GM12878 (cell line): ENCODE data around the gene ANKRD55. TPM values are rescaled to one million over a fixed set of nuclear protein-coding genes. Genes with fewer than 3 reads are reported as not detected.

Source experiments
- ATAC-seq: fragments of 200-7000 bp; cut with Tn5 transposase; 3 replicates; pipeline ENCODE4 v1.9.1; 2020; ENCODE audit warnings: mild to moderate bottlenecking, moderate library complexity
- BruUV-seq: library from RNA; stranded (reverse); fragments of 400-500 nt; replicated peaks from 2 replicates; lab custom pipeline; 2021; lab: Mats Ljungman, UMichigan
- CTCF ChIA-PET: fragments of 300-600 bp; sonication (Branson Sonifier 250); formaldehyde crosslinking; extraction: SDS; loops from one replicate; lab custom pipeline; 2021; ENCODE audit warnings: inconsistent platforms; lab: Yijun Ruan, JAX
- POLR2A ChIA-PET: fragments of 350-600 bp; formaldehyde crosslinking; extraction: SDS; loops from one replicate; lab custom pipeline; 2021; ENCODE audit warnings: inconsistent platforms; lab: Charles Lee
- RAD21 ChIA-PET: fragments of 300-600 bp; sonication (Branson Sonifier 250); formaldehyde crosslinking; loops from one replicate; lab custom pipeline; 2023; ENCODE audit warnings: antibody characterized with exemption; ENCODE audit not compliant: unreplicated experiment; lab: Charles Lee
- SMC1A ChIA-PET: fragments of 300-600 bp; sonication (Branson Sonifier 250); formaldehyde crosslinking; loops from one replicate; lab custom pipeline; 2023; ENCODE audit not compliant: unreplicated experiment, uncharacterized antibody; lab: Charles Lee
- DNase-seq: peaks from one replicate; pipeline ENCODE4 v3.0.0-alpha.2; 2011; ENCODE audit warnings: low read depth, low spot score
- FAIRE-seq: peaks from 3 replicates; lab custom pipeline; 2011; peaks lifted over from hg19 to GRCh38; lab: Jason Lieb, UNC
- H2AFZ ChIP-seq: 2 replicates; pipeline ENCODE4 v1.6.0; 2011; ENCODE audit warnings: low read depth, low read length, control low read depth; ENCODE audit not compliant: control insufficient read depth
- H3K27ac ChIP-seq: 2 replicates; pipeline ENCODE4 v1.5.1; 2011; ENCODE audit warnings: control low read depth; ENCODE audit not compliant: control insufficient read depth, insufficient read depth
- H3K27me3 ChIP-seq, 2 experiments: replicated peaks in 1 of 2; 2 replicates each; pipeline versions ENCODE4 v1.6.0 to v1.6.1; 2011; ENCODE audit warnings: low read length in 1 of 2; ENCODE audit not compliant: control insufficient read depth in 2 of 2, insufficient read depth in 2 of 2
- H3K36me3 ChIP-seq, 2 experiments: 2 replicates each; pipeline ENCODE4 v1.5.1; 2011; ENCODE audit warnings: low read length in 1 of 2; ENCODE audit not compliant: control insufficient read depth in 2 of 2, insufficient read depth in 2 of 2
- H3K4me1 ChIP-seq: 2 replicates; pipeline ENCODE4 v1.6.1; 2011; ENCODE audit warnings: mild to moderate bottlenecking, low read length, moderate library complexity, mixed read lengths; ENCODE audit not compliant: control insufficient read depth, insufficient read depth
- H3K4me2 ChIP-seq: 2 replicates; pipeline ENCODE4 v1.6.0; 2011; ENCODE audit warnings: control low read depth; ENCODE audit not compliant: control insufficient read depth, insufficient read depth
- H3K4me3 ChIP-seq: fragments of 200-600 bp; sonication (generic); 2 replicates; pipeline ENCODE4 v1.5.1; 2016
- H3K79me2 ChIP-seq: 2 replicates; pipeline ENCODE4 v1.6.0; 2011; ENCODE audit warnings: low read length; ENCODE audit not compliant: control insufficient read depth, insufficient read depth
- H3K9ac ChIP-seq: 2 replicates; pipeline ENCODE4 v1.8.0; 2011; ENCODE audit warnings: low read length, control low read depth, mixed read lengths; ENCODE audit not compliant: control insufficient read depth, insufficient read depth
- H3K9me3 ChIP-seq: replicated peaks from 3 replicates; pipeline ENCODE4 v1.5.1; 2011; ENCODE audit warnings: mild to moderate bottlenecking, low read length; ENCODE audit not compliant: control insufficient read depth, insufficient read depth
- H4K20me1 ChIP-seq: 2 replicates; pipeline ENCODE4 v1.6.0; 2011; ENCODE audit not compliant: control insufficient read depth, insufficient read depth
- CHD1 ChIP-seq: IDR thresholded peaks from 2 replicates; pipeline ENCODE4 v1.6.1; 2012; ENCODE audit warnings: low read depth, low read length, improper control_type of control experiment
- CHD4 ChIP-seq: fragments of 200-600 bp; sonication (generic); IDR thresholded peaks from 2 replicates; pipeline ENCODE4 v1.6.1; 2016; ENCODE audit warnings: mild to moderate bottlenecking
- CREM ChIP-seq: IDR thresholded peaks from 2 replicates; pipeline ENCODE4 v1.6.1; 2014; ENCODE audit warnings: antibody characterized with exemption, low read depth
- EP300 ChIP-seq, 2 experiments: fragments of 150-350 bp in 1 of 2; IDR thresholded peaks; 2 replicates each; pipeline ENCODE4 v1.6.1; 2011 to 2012; ENCODE audit warnings: low read depth in 2 of 2, low read length in 2 of 2, borderline replicate concordance in 1 of 2, improper control_type of control experiment in 1 of 2, inconsistent platforms in 1 of 2; ENCODE audit not compliant: control insufficient read depth in 1 of 2
- IKZF2 ChIP-seq, 2 experiments: fragments of 450-650 bp; IDR thresholded peaks; 2 replicates each; pipeline ENCODE4 v1.6.1; 2017; ENCODE audit warnings: mild to moderate bottlenecking in 2 of 2, moderate library complexity in 2 of 2
- NBN ChIP-seq: fragments of 450-650 bp; IDR thresholded peaks from 2 replicates; pipeline ENCODE4 v1.6.1; 2016
- RB1 ChIP-seq: fragments of 450-650 bp; formaldehyde crosslinking; IDR thresholded peaks from 2 replicates; pipeline ENCODE4 v1.6.1; 2017; ENCODE audit warnings: mild to moderate bottlenecking, borderline replicate concordance
- WGBS: methylation state at CpG from one replicate; pipeline ENCODE4 v1.1.6; 2016; ENCODE audit warnings: low lambda C conversion rate; ENCODE audit not compliant: insufficient replicate concordance, insufficient coverage; ENCODE audit errors: missing lambda C conversion rate; 5-methylcytosine and 5-hydroxymethylcytosine counted together
- in situ Hi-C: fragments of 300-500 bp; cut with MboI; formaldehyde crosslinking; loops from 9 replicates; pipeline ENCODE4 v1.14.3; 2018; ENCODE audit warnings: mixed read lengths
- intact Hi-C: fragments of 100-400 bp; cut with micrococcal nuclease; formaldehyde crosslinking; loops from one replicate; pipeline ENCODE4 v1.14.2; 2022; ENCODE audit not compliant: unreplicated experiment
- polyA plus RNA-seq, 11 experiments: library from polyadenylated mRNA; depleted of rRNA in 4 of 11; unstranded in 6 of 11; stranded (reverse) in 5 of 11; fragments of >200 nt; fragmentation: Nextera tagmentation in 4 of 11; fragmentation: Illumina TruSeq in 1 of 11; extraction: Ambion mirVana in 4 of 11; extraction: Trizol in 1 of 11; gene quantifications; 1 replicate in 1 of 11; 2 replicates in 10 of 11; pipeline versions ENCODE4 v1.2.1 to v1.2.3, GENCODE V29; 2011 to 2016; ENCODE audit warnings: inconsistent platforms in 2 of 11, missing spikeins in 2 of 11, low read depth in 1 of 11
- total RNA-seq, 4 experiments: library from RNA; depleted of rRNA in 3 of 4; stranded (reverse); fragments of >200 nt in 3 of 4; fragmentation: Illumina TruSeq in 1 of 4; extraction: Trizol in 1 of 4; gene quantifications; 2 replicates each; pipeline versions ENCODE4 v1.2.1 to v1.2.3, GENCODE V29; 2013 to 2021
- TF ChIP-seq, protein P1 (sequence below): fragments of 450-650 bp; IDR thresholded peaks from 2 replicates; pipeline ENCODE4 v1.6.1; 2016; ENCODE audit warnings: mild to moderate bottlenecking
- TF ChIP-seq, protein P2 (sequence below): fragments of 450-650 bp; IDR thresholded peaks from 2 replicates; pipeline ENCODE4 v1.6.1; 2017; ENCODE audit warnings: mild to moderate bottlenecking, low read depth, inconsistent platforms; ENCODE audit not compliant: poor library complexity, severe bottlenecking

The ANKRD55 gene
- total and polyA plus RNA-seq, 10 of the 15 experiments (the other 5 are each of a cell fraction or from before 2014, with no cell fraction given): 0.04 TPM; not detected in 9

GRCh38 chr5:56129288-56129687 lies 103.8 kb downstream of the ANKRD55 start:
- H2AFZ ChIP-seq: no peak overlapping the region
- intact Hi-C loops: no loop called here
- DNase-seq: no peak
- no peaks in the 10 kb centered on the region for H3K79me2 ChIP-seq
- RAD21 ChIA-PET: no interaction called here
- FAIRE-seq: no peak
- no peaks in the 10 kb centered on the region for H3K27me3 ChIP-seq
- SMC1A ChIA-PET: interaction anchor here (0.6 to 2.1 kb wide), 2 partner anchors 26 to 170 kb away, joined by 3 to 4 read pairs; no protein-coding TSS in a partner anchor
- POLR2A ChIA-PET: interaction anchor here (1.9 kb wide), 1 partner anchor 9 kb away, joined by 5 read pairs; no protein-coding TSS in a partner anchor
- TF ChIP-seq EP300 (IDR thresholded peaks at IDR 0.05; ENCODE audit: borderline replicate concordance in 1 of 2, control insufficient read depth in 1 of 2, low read depth in 2 of 2, low read length in 2 of 2) (no peak), CHD1 (no peak), CHD4 (no peak)
- TF ChIP-seq, protein P1, sequence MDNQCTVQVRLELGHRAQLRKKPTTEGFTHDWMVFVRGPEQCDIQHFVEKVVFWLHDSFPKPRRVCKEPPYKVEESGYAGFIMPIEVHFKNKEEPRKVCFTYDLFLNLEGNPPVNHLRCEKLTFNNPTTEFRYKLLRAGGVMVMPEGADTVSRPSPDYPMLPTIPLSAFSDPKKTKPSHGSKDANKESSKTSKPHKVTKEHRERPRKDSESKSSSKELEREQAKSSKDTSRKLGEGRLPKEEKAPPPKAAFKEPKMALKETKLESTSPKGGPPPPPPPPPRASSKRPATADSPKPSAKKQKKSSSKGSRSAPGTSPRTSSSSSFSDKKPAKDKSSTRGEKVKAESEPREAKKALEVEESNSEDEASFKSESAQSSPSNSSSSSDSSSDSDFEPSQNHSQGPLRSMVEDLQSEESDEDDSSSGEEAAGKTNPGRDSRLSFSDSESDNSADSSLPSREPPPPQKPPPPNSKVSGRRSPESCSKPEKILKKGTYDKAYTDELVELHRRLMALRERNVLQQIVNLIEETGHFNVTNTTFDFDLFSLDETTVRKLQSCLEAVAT: no peak
- TF ChIP-seq, all 136 proteins: peak for 0
- H3K4me3 ChIP-seq: no peak overlapping the region
- peak; percentile 54 for ATAC-seq
- no peak overlapping the region for H3K4me2 ChIP-seq
- CTCF ChIA-PET: interaction anchor here (0.6 to 1.2 kb wide), 3 partner anchors 9 to 97 kb away, joined by 3 read pairs; no protein-coding TSS in a partner anchor
- H3K27ac ChIP-seq: no peak overlapping the region
- no peaks in the 10 kb centered on the region; the same call in 1 of the 3 replicates for H3K9me3 ChIP-seq
- 0% methylated on average over 4 of the region's 4 CpGs for WGBS
- H3K36me3 ChIP-seq: no peaks in the 10 kb centered on the region
- H4K20me1 ChIP-seq: no peaks in the 10 kb centered on the region
- H3K4me1 ChIP-seq: no peaks in the 10 kb centered on the region
- H3K9ac ChIP-seq: no peak overlapping the region
- in situ Hi-C loops: no loop called here
- BruUV-seq: no TSS peak

- peak; percentile 78 for ATAC-seq
- SMC1A ChIA-PET: interaction anchor here (1.2 to 2.1 kb wide), 2 partner anchors 11 to 25 kb away, joined by 3 to 4 read pairs; no protein-coding TSS in a partner anchor
- no peaks in the 10 kb centered on the region for H3K36me3 ChIP-seq
- TF ChIP-seq RB1 (no peak), CREM (no peak), NBN (no peak), EP300 (IDR thresholded peaks at IDR 0.05; ENCODE audit: borderline replicate concordance in 1 of 2, control insufficient read depth in 1 of 2, low read depth in 2 of 2, low read length in 2 of 2) (no peak), IKZF2 (IDR thresholded peaks at IDR 0.05) (no peak)
- TF ChIP-seq, protein P2, sequence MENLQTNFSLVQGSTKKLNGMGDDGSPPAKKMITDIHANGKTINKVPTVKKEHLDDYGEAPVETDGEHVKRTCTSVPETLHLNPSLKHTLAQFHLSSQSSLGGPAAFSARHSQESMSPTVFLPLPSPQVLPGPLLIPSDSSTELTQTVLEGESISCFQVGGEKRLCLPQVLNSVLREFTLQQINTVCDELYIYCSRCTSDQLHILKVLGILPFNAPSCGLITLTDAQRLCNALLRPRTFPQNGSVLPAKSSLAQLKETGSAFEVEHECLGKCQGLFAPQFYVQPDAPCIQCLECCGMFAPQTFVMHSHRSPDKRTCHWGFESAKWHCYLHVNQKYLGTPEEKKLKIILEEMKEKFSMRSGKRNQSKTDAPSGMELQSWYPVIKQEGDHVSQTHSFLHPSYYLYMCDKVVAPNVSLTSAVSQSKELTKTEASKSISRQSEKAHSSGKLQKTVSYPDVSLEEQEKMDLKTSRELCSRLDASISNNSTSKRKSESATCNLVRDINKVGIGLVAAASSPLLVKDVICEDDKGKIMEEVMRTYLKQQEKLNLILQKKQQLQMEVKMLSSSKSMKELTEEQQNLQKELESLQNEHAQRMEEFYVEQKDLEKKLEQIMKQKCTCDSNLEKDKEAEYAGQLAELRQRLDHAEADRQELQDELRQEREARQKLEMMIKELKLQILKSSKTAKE: no peak
These were observed 105.0 kb downstream of the ANKRD55 start for GRCh38 chr5:56128113-56128512.

More at GRCh38 chr5:56128113-56128512, 105.0 kb downstream of the ANKRD55 start:
- Histone ChIP-seq H4K20me1 (no peaks in the 10 kb centered on the region), H3K4me3 (no peak overlapping the region), H3K27ac (no peak overlapping the region), H3K79me2 (no peaks in the 10 kb centered on the region), H3K4me1 (no peaks in the 10 kb centered on the region), H3K9me3 (no peaks in the 10 kb centered on the region; the same call in 1 of the 3 replicates), H3K4me2 (no peak overlapping the region), H2AFZ (peak overlapping the region; percentile 21; the same call in 1 of the 2 replicates), H3K27me3 (no peaks in the 10 kb centered on the region), H3K9ac (no peak overlapping the region)
- in situ Hi-C loops: no loop called here
- POLR2A ChIA-PET: interaction anchor here (1.9 kb wide), 1 partner anchor 11 kb away, joined by 5 read pairs; no protein-coding TSS in a partner anchor
- RAD21 ChIA-PET: no interaction called here
- no peak for FAIRE-seq
- WGBS: 0% methylated on average over 3 of the region's 3 CpGs
- CTCF ChIA-PET: interaction anchor here (0.6 to 2.8 kb wide), 2 partner anchors 73 to 385 kb away, joined by 4 to 7 read pairs; no protein-coding TSS in a partner anchor
- intact Hi-C loops: no loop called here
- BruUV-seq: no TSS peak
- DNase-seq: no peak
